Placental pericyte (primary cell): ENCODE data around the gene SPRR5. TPM values are rescaled to one million over a fixed set of nuclear protein-coding genes. Genes with fewer than 3 reads are reported as not detected.

Experiments used
- small RNA-seq: library from RNA; depleted of rRNA; stranded (forward); fragments of <200 nt; gene quantifications from one replicate; pipeline ENCODE3, GENCODE V24; 2012; ENCODE audit warnings: low replicate concordance
- total RNA-seq: library from RNA; depleted of rRNA; stranded (reverse); fragments of >200 nt; gene quantifications from 2 replicates; pipeline ENCODE4 v1.2.3, GENCODE V29; 2012

The SPRR5 gene, protein sequence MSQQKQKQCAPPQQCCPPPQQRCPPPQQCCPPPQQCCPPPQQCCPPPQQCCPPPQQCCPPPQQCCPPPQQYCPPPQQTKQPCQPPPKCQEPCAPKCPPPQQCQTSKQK
- not detected in 2 replicates for total RNA-seq

DNA sequence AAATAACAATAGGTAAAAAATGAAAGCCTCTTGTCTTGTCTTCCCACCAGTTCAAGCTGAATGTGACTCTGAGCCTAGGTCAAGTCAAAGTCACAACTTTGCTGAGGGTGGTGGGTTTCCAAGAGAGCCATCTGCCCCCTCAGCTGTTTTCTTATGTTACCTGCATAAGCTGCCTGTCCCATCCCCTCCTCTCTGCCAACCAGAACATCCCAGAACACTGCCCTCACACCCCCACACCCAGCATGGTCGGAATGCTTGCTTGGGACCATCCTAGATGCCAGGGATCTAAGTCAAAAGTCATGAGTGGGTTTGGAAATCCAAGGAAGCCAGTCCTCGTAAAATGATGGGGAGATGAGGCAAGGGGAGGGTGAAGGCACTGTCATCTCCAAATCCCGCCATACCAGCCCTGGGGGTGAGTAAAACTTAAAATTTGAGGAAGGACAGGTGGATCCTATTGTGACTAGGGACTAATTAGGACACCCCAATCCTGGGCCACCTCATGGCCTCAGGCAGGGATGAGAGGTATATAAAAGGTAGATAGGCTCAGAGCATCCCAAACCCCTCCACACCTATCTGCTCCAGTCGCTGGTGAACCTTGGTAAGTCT, at the start of gene SPRR5:
Gene SPRR5, plus strand, starts transcription at position 556 of the 606 bp plus-strand sequence. CDS start 1,349 bp downstream, outside the sequence.

DNA sequence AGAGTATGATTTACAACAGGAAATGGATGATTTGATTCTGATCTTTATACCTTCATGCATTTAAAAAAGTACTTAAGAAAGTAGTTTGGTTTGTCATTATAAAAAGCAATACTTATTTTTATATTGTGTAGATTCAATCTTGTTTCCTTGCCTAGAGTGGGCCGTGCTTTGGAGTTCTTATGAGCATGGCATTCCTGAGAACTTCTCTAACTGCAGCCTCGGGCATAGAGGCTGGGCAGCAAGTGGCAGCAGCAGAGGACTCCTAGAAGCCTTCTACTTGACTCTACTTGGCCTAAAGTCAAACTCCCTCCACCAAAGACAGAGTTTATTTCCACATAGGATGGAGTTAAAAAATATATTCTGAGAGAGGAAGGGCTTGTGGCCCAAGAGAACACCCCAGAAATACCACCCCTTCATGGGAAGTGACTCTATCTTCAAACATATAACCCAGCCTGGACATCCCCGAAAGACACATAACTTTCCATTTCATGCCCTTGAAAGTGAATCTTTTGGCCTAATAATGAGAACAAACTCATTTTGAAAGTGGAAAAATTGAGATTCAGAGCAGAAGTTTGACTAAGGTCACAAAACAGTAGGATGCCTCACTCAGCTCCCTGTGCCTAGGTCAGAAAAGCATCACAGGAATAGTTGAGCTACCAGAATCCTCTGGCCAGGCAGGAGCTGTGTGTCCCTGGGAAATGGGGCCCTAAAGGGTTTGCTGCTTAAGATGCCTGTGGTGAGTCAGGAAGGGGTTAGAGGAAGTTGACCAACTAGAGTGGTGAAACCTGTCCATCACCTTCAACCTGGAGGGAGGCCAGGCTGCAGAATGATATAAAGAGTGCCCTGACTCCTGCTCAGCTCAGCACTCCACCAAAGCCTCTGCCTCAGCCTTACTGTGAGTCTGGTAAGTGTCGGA, 39.1 kb upstream of the SPRR5 start, which contains the start of gene IVL:
Gene IVL, plus strand, starts transcription at position 861 of the 916 bp plus-strand sequence. CDS start 1,252 bp downstream, outside the sequence.

DNA sequence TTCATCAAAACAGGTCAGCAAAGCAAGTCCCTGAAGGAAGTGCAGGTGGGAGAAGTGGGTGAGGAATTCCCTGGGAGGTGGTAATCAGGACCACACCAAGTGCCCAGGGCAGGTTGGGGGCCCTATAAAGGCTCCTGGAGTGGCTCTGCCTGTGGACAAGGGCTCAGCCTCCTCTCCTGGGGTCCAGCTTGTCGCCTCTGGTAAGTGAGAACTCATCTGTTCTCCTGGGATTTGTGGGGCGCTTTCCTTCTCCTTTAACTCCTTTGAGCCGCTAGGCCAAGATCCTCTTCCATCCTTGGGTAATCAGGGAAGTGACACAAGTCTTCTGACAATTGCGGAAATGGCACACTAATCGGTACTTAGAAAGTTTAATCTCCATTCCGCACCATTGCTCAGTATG, 23.5 kb downstream of the SPRR5 start, which contains the start of gene SPRR4:
Gene SPRR4, plus strand, starts transcription at position 154 of the 400 bp plus-strand sequence. CDS start 1,243 bp downstream, outside the sequence.

DNA sequence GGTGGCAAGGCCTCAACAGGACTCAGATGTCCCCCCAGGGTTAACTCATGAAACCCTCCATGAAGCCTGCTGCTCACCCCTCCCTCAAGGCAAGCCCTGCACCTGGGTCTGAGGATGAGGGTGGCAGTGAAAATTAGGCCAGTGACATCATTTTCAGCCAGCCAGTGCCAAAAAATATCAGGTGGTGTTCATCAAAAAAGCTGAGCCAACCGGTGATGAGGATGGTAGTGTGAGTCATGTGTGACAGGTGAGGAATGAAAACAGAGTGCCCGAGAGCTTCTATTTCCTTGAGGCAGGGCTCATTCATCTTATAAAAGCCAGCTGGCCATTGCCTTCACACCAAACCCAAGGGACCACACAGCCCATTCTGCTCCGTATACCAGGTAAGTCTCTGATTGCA, 36.7 kb downstream of the SPRR5 start, which contains the start of gene SPRR1A:
Gene SPRR1A, plus strand, starts transcription at position 339 of the 400 bp plus-strand sequence. CDS start 1,150 bp downstream, outside the sequence.

Small RNAs within 50 kb of the gene (small RNA-seq; reads per million reads assigned to genes)
- gene SPRR1A: not detected

Other genes starting within 250 kb of the SPRR5 start
- gene LCE2A, start 248.9 kb upstream of the SPRR5 start, total RNA-seq: 0.57 TPM in 1 of 2 replicates, not detected in the other
- not detected in 2 replicates for gene LCE4A, start 239.0 kb upstream of the SPRR5 start, total RNA-seq
- not detected in 2 replicates for gene KPRP, start 189.2 kb upstream of the SPRR5 start, total RNA-seq
- not detected in 2 replicates for gene LCE1F, start 172.1 kb upstream of the SPRR5 start, total RNA-seq
- not detected in 2 replicates for gene LCE1E, start 160.9 kb upstream of the SPRR5 start, total RNA-seq
- gene LCE1D, start 150.5 kb upstream of the SPRR5 start, total RNA-seq: not detected in 2 replicates
- not detected in 2 replicates for gene LCE1C, start 140.6 kb upstream of the SPRR5 start, total RNA-seq
- not detected in 2 replicates for gene LCE1B, start 135.2 kb upstream of the SPRR5 start, total RNA-seq
- not detected in 2 replicates for gene LCE1A, start 119.7 kb upstream of the SPRR5 start, total RNA-seq
- not detected in 2 replicates for gene LCE6A, start 104.3 kb upstream of the SPRR5 start, total RNA-seq
- gene LCE7A, start 87.2 kb upstream of the SPRR5 start, total RNA-seq: not detected in 2 replicates
- gene SMCP, start 68.9 kb upstream of the SPRR5 start, total RNA-seq: not detected in 2 replicates
- 0.14 TPM in 1 of 2 replicates, not detected in the other for gene IVL, start 38.7 kb upstream of the SPRR5 start, total RNA-seq
- not detected in 2 replicates for gene SPRR4, start 23.4 kb downstream of the SPRR5 start, total RNA-seq
- gene SPRR1A, start 36.9 kb downstream of the SPRR5 start, total RNA-seq: not detected in 2 replicates
- gene SPRR3, start 54.5 kb downstream of the SPRR5 start, total RNA-seq: not detected in 2 replicates
- gene SPRR1B, start 84.0 kb downstream of the SPRR5 start, total RNA-seq: not detected in 2 replicates
- gene SPRR2D, start 93.9 kb downstream of the SPRR5 start, total RNA-seq: not detected in 2 replicates
- not detected in 2 replicates for gene SPRR2A, start 110.3 kb downstream of the SPRR5 start, total RNA-seq
- not detected in 2 replicates for gene SPRR2B, start 124.4 kb downstream of the SPRR5 start, total RNA-seq
- gene SPRR2E, start 147.3 kb downstream of the SPRR5 start, total RNA-seq: not detected in 2 replicates
- gene SPRR2F, start 166.3 kb downstream of the SPRR5 start, total RNA-seq: not detected in 2 replicates
- gene SPRR2G, start 203.7 kb downstream of the SPRR5 start, total RNA-seq: not detected in 2 replicates